Activated CD8-positive, alpha-beta memory T cell treated with anti-CD3 and anti-CD28 coated beads for 4 hours (primary cell): ENCODE measurements around the gene CAPN1.
"Not testable (repeated sequence)": the region's sequence is repeated elsewhere in the genome, so short reads cannot be mapped to it uniquely, and the experiment has no call there.

Source experiments
- DNase-seq, 2 donors: peaks; one replicate each; pipeline ENCODE4 v3.0.0-alpha.2; 2020; ENCODE audit warnings: low read depth in 2 of 2

The CAPN1 gene

DNA sequence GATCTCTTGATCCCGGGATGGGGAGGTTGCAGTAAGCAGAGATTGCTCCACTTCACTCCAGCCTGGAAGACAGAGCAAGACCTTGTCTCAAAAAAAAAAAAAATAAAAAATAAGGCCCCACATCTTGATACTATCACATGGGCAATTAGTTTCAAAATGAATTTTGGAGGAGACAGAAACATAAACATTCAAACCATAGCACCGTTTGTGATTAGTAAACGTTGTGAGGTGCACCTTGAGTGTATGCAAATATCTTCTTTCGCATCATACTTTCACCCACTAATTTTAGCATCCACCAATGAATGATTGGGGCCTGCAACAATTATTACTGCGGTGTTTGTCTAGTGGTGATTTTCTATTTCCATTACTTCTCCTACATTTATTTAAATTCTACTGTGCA lies 22.7 kb upstream of the CAPN1 start:
- no peak for DNase-seq

DNA sequence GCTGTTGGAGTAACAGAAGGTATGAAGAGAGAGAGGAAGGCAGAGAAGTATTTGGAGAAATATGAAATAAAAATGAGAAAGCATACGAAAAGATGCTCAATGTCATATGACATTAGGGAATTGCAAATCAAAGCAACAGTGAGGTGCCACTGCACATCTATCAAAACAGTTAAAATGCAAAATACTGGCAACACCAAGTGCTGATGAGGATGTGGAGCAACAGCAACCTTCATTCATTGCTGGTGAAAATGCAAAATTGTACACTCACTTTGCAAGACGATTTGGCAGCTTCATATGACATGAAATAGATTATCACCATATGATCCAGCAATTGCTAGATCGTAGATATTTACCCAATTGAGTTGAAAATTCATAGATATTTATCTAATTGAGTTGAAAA lies 21.1 kb upstream of the CAPN1 start:
- DNase-seq: no peak

GRCh38 chr11:65163684-65164083 lies 18.0 kb upstream of the CAPN1 start:
- DNase-seq: no peak

DNA sequence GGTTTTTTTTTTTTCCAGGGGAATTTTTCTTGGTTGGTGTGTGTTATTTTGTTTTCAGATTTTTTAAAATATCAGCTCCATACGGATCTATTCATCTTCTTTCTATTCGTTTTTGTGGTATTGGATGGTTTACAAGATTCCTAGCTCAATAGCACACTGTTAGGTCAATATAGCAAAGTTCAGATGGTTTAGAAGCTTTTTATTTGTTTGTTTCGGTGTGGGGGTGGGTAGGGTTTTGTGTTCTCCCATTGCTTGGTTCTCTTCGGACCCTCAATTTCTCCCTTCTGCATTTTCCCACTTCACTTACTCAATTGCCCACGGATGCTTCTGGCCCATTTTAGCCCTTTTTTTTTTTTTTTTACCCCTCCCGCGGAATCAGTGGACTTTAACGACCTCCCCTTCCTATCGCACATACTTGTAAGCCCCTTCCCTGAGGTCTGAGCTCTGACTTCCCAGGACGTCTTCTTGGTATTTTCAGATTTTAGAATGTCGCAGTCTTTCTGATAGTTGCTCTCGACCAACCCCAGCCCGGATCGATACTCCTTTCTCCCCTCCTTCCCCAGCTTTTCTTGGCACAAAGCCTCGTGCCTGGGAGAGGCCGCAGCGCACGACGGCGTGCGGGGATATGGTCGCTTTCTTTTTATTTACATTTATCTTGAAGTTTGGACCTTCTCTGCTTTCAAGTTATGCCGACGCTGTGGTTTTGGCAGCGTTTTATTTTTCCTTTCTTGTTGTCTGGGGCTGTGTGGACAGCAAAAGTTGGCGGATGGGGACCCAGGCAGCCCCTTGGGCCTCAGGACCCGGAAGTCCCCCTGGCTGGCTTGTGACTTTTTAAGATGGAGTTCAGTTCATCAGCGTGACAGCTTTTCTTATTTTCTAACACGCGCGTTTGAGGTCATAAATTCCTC lies 16.1 kb upstream of the CAPN1 start:
- DNase-seq: no peak

DNA sequence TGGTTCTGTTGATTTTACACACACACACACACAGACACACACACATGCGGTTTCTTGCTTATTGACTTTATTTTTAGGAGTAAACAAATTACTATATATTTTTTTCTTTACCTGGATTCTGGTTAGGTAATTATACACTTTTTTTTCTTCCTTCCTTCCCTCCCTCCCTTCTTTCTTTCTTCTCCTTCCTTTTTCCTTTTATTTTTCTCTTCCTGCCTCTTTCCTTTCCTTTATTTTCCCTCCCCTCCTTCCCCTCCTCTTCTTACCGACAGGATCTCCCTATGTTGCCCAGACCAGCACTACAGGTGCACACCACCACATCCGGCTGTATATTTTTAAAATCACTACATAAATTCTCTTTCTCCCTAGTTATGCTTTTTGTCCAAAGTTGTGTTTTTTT lies 14.8 kb upstream of the CAPN1 start:
- no peak for DNase-seq

DNA sequence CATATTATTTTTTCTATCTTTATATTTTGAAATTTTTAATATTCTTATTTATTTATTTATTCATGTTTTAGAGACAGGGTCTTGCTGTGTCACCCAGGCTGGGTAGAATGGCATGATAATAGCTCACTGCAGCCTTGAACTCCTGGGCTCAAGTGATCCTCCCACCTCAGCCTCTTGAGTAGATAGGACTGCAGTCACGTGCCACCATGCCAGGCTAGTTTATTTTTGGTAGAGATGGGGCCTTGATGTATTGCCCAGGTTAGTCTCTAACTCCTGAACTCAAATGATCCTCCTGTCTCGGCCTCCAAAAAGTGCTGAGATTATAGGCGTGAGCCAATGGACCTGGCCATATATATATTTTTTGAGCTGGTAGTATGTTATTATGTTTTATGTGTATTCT lies 14.1 kb upstream of the CAPN1 start:
- no peak for DNase-seq

GRCh38 chr11:65169164-65169641 lies 12.5 kb upstream of the CAPN1 start:
- DNase-seq: no peak

DNA sequence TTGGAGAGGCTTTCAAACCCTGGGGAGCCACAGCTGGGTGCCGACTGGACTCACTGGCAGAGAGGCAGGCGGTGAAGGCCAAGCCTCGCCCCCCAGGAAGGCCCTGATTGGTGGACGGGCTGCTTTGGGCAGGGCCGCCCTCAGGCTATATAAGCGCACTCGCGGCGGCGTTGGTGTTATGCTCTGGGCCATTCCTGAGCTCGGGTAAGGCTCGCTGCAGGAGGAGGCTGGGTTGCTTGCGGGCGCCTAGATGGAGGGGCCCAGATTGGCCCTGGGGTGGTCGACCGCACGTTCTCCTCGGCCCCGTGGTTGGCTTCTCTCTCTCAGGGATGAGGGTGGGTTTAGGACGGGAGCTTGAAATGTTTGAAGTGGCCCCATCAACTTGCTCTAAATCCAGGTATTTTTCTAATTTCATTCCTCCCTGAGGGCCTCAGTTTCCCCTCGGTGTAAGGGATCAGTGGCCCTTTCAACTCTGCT lies 11.6 kb upstream of the CAPN1 start, which contains the start of gene SPDYC:
Gene SPDYC, plus strand, starts transcription at position 176 of the 477 bp plus-strand sequence. CDS start 1,125 bp downstream, outside the sequence.
- no peak for DNase-seq

DNA sequence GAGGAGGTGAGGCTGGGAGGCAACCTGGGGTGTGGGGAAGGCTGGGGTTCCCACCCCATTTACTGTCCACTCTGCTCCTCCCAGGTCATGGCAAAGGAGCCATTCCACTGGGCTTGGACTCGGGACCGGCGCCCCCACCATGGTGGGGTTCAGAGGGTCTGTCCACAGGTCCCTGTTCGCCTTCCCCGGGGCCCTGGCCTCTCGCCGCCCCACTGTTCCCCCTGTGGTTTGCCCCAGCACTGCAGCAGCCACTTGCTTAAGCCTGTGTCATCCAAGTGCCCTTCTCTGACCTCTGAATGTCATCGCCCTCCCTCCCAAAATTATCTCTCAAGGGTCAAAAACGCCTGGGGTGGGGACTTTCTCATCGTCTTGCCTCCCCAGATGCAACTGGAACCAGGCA lies 9.1 kb upstream of the CAPN1 start:
- DNase-seq: no peak

DNA sequence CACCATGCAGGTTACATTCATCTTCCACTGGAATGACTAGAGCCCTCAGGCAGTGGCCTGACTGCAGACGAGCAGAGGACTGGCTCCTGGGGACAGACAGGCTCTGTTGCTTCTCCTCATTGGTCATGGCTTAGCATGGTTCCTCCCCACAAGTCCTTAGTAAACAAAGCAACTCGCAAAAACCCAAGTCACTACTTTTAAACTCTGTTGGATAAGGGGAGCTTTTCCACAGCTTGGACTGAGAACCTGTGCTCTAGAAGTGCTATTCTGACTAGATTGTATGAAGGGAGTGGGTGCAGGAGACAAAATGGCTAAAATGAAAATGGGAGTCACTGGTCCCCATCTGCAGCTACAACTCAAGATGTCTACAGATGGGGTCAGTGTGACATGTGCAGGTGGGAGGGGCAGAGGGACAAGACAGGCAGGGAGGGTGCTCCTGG lies 7.1 kb upstream of the CAPN1 start:
- not testable (repeated sequence) for DNase-seq

GRCh38 chr11:65180877-65181568 lies 705 bp upstream of the CAPN1 start:
- DNase-seq: peak in 1 of 2 donors; percentile 22

- no peak for DNase-seq
These were observed 786 bp downstream of the CAPN1 start for GRCh38 chr11:65182258-65183170.

- no peak for DNase-seq
These were observed 1.6 kb downstream of the CAPN1 start for GRCh38 chr11:65183201-65183891.

DNA sequence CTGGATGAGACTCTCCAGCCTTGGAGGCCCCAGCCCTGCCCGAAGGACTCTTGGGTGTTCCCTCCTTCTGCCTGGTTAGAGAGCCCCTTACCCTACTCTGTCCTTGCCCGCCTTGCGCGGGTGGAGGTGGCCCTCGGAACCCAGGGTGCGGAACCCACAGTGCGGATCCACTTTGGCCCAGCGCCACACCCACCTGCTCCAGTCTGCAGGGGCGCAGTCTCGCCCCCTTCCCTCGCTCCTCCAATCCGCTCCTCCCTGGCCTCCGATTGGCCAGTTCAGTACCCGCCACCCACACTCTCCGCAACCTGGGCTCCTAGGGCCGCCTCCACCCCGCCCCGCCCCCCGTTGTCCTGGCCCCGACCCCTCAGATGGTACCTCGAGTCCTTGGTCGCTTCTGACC lies 2.4 kb downstream of the CAPN1 start:
- no peak for DNase-seq

DNA sequence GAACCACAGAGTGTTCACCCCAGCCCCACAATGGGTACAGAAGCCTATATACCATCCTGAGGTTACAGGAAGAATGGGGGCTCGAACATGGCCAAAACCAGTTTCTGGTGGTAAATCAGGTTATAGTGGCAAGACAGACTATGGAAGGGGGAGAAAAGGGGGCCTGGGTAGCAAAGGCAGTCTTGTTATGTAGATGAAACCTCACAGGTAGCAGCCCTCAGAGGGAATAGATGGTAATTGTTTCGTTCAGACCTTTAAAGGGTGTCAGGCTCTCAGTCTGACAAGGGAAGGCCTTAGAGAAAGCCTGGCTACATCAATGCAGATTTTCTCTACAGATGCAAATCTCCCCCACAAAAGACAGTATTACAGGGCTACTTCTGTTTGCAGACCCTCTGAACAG lies 3.4 kb downstream of the CAPN1 start:
- no peak for DNase-seq

DNA sequence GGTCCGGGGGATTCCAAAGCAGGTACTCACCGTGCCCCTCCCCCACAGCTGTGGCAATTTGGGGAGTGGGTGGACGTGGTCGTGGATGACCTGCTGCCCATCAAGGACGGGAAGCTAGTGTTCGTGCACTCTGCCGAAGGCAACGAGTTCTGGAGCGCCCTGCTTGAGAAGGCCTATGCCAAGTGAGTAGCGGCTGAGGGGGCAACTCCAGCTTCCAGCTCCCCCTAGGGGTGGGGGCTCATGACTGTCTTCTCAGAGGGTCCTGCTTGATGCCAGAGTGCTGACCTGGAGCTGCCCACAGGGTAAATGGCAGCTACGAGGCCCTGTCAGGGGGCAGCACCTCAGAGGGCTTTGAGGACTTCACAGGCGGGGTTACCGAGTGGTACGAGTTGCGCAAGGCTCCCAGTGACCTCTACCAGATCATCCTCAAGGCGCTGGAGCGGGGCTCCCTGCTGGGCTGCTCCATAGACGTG lies 4.2 kb downstream of the CAPN1 start:
- DNase-seq: no peak

DNA sequence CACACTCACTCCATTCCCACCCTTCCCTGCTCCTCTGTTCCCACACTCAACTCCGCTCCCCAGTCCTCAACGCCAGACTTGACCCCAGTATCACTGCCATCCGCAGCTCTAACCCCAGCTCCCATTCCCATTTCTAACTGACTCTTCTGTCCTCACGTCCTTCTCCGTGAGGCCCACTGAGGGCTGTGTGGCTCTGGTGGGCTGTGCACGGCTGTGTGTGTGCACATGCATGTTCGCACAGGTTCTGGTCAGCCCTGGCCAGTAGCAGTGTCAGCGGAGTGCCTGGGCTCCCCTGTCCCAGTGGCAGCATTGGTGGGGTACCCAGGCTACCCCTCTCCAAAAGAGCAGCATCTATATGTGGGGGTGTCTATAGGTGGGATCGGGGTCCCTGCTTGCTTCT lies 5.0 kb downstream of the CAPN1 start:
- no peak for DNase-seq

- no peak for DNase-seq
These were observed 5.5 kb downstream of the CAPN1 start for GRCh38 chr11:65187146-65187675.

DNA sequence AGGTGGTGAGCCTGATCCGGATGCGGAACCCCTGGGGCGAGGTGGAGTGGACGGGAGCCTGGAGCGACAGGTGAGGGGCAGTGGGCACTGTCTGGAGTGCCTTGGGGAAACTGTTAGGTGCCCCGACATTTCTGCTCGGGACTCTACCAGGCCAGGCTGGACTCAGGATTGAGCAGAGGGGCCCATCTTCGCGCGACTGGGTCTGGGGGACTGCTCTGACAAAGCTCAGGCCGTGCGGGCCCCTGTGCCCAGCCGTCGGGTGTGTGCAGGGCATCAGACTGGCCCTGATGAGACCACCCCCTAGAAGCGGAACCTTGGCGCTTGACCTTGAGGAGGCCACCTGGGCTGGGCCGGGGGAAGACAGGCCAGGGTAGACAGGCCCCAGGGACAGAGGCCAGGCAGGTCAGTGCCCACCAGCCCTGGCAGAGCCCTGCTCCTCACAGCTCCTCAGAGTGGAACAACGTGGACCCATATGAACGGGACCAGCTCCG lies 6.3 kb downstream of the CAPN1 start:
- DNase-seq: no peak

- DNase-seq: no peak
These were observed 6.8 kb downstream of the CAPN1 start for GRCh38 chr11:65188486-65188885.
